Activated naive CD4-positive, alpha-beta T cell treated with anti-CD3 and anti-CD28 coated beads for 36 hours (primary cell): ENCODE measurements around the gene PIGU. TPM values are rescaled to one million over a fixed set of nuclear protein-coding genes. Genes with fewer than 3 reads are reported as not detected.

ENCODE experiments used
- total RNA-seq, 2 experiments: library from RNA; stranded (reverse); gene quantifications; one replicate each; pipeline ENCODE4 v1.2.3, GENCODE V29; 2021

Gene PIGU
- total RNA-seq, 2 experiments from 2014 or later, result 18.8 to 18.9 TPM

Other genes starting within 250 kb of the PIGU start
- 10 to 100 TPM; 81.9 to 92.9 TPM for gene DYNLRB1, start 160.7 kb downstream of the PIGU start, total RNA-seq
- gene MAP1LC3A, start 118.4 kb downstream of the PIGU start, total RNA-seq, result 1 to 10 TPM; 1.6 to 1.7 TPM
- 1 to 10 TPM; 1.9 TPM for gene TP53INP2, start 27.3 kb upstream of the PIGU start, total RNA-seq
- 10 to 100 TPM; 13.9 to 14.1 TPM for gene NCOA6, start 148.6 kb upstream of the PIGU start, total RNA-seq
- gene GGT7, start 195.8 kb upstream of the PIGU start, total RNA-seq, result 10 to 100 TPM; 14.8 to 15.0 TPM
- gene ACSS2, start 199.5 kb upstream of the PIGU start, total RNA-seq, result 10 to 100 TPM; 71.3 to 73.6 TPM